GM12872 (cell line): Measurements from ENCODE around the gene CTDSPL.

Experiments used
- CTCF ChIP-seq: IDR thresholded peaks from 3 replicates; pipeline ENCODE4 v1.5.1; 2011; ENCODE audit warnings: low read depth, mild to moderate bottlenecking, low read length, moderate library complexity; ENCODE audit not compliant: insufficient read depth

The CTDSPL gene

GRCh38 chr3:37903734-37904133 lies 42.1 kb downstream of the CTDSPL start:
- no peak for TF ChIP-seq CTCF

- no peak for TF ChIP-seq CTCF
Observed at GRCh38 chr3:37904601-37905000, 42.9 kb downstream of the CTDSPL start.

- TF ChIP-seq CTCF = no peak
Observed at GRCh38 chr3:37905346-37905745, 43.7 kb downstream of the CTDSPL start.

- TF ChIP-seq CTCF = no peak
Observed at GRCh38 chr3:37905987-37906674, 44.5 kb downstream of the CTDSPL start.

GRCh38 chr3:37906734-37907282 lies 45.1 kb downstream of the CTDSPL start:
- TF ChIP-seq CTCF = no peak

- no peak for TF ChIP-seq CTCF
Observed at GRCh38 chr3:37907371-37907770, 45.7 kb downstream of the CTDSPL start.

GRCh38 chr3:37907906-37908305 lies 46.2 kb downstream of the CTDSPL start:
- no peak for TF ChIP-seq CTCF
